Fibroblast of skin of abdomen (primary cell): ENCODE measurements around the gene OLFM2. TPM values are rescaled to one million over a fixed set of nuclear protein-coding genes. Genes with fewer than 3 reads are reported as not detected.
"Not testable (repeated sequence)": the region's sequence is repeated elsewhere in the genome, so short reads cannot be mapped to it uniquely, and the experiment has no call there.

ENCODE experiments used
- DNase-seq: peaks from one replicate; pipeline ENCODE4 v3.0.0-alpha.2; 2013
- polyA plus RNA-seq, 2 experiments: library from polyadenylated mRNA; unstranded; fragments of 120-200 nt; gene quantifications; one replicate each; pipeline ENCODE4 v1.2.1, GENCODE V29; 2013; ENCODE audit not compliant: insufficient read length in 2 of 2

Gene OLFM2
- polyA plus RNA-seq (2013, experiment 1 of 2; ENCODE audit: insufficient read length), result 44.5 TPM
- polyA plus RNA-seq (2013, experiment 2 of 2; ENCODE audit: insufficient read length), result 43.3 TPM

- no peak for DNase-seq
Measured at GRCh38 chr19:9936326-9937000, at the start of gene OLFM2. OLFM2 (minus strand) TSS chr19:9936515; CDS start chr19:9936366, 149 bp downstream.

- peak; percentile 62 for DNase-seq
Measured at GRCh38 chr19:9981406-9982260, 45.3 kb upstream of the OLFM2 start.

GRCh38 chr19:9972103-9972502 lies 35.8 kb upstream of the OLFM2 start:
- no peak for DNase-seq

GRCh38 chr19:9971166-9971897 lies 35.0 kb upstream of the OLFM2 start:
- DNase-seq, result no peak

- no peak for DNase-seq
Measured at GRCh38 chr19:9970481-9970880, 34.2 kb upstream of the OLFM2 start.

GRCh38 chr19:9969688-9969975 lies 33.3 kb upstream of the OLFM2 start:
- no peak for DNase-seq

- DNase-seq, result no peak
Measured at GRCh38 chr19:9968820-9969687, 32.7 kb upstream of the OLFM2 start.

GRCh38 chr19:9967326-9967725 lies 31.0 kb upstream of the OLFM2 start:
- DNase-seq, result peak; percentile 22

- no peak for DNase-seq
Measured at GRCh38 chr19:9966448-9966847, 30.1 kb upstream of the OLFM2 start.

GRCh38 chr19:9966024-9966423 lies 29.7 kb upstream of the OLFM2 start:
- no peak for DNase-seq

GRCh38 chr19:9962623-9963290 lies 26.4 kb upstream of the OLFM2 start:
- DNase-seq, result no peak

- DNase-seq, result no peak
Measured at GRCh38 chr19:9961103-9961502, 24.8 kb upstream of the OLFM2 start.

GRCh38 chr19:9958379-9958821 lies 22.1 kb upstream of the OLFM2 start:
- DNase-seq, result peak; percentile 98

- no peak for DNase-seq
Measured at GRCh38 chr19:9956956-9957355, 20.6 kb upstream of the OLFM2 start.

GRCh38 chr19:9953802-9954542 lies 17.7 kb upstream of the OLFM2 start:
- DNase-seq, result no peak

- no peak for DNase-seq
Measured at GRCh38 chr19:9952276-9952675, 16.0 kb upstream of the OLFM2 start.

- DNase-seq, result no peak
Measured at GRCh38 chr19:9947441-9947840, 11.1 kb upstream of the OLFM2 start.

- not testable (repeated sequence) for DNase-seq
Measured at GRCh38 chr19:9946528-9947125, 10.3 kb upstream of the OLFM2 start.

GRCh38 chr19:9945319-9945966 lies 9.1 kb upstream of the OLFM2 start:
- peak; percentile 99 for DNase-seq

GRCh38 chr19:9943744-9944143 lies 7.4 kb upstream of the OLFM2 start:
- no peak for DNase-seq
